Stimulated activated CD8-positive, alpha-beta memory T cell treated with anti-CD3 and anti-CD28 coated beads, Interleukin-4, amount 100 ng/mL, for 24 hours (primary cell): ENCODE results near the gene PEX3.
A peak's percentile ranks its signal among the peaks of the same experiment; 100 is the strongest.
"Not testable (repeated sequence)": the region's sequence is repeated elsewhere in the genome, so short reads cannot be mapped to it uniquely, and the experiment has no call there.

Experiments used
- DNase-seq: peaks from one replicate; pipeline ENCODE4 v3.0.0-alpha.2; 2020; ENCODE audit warnings: low read depth

The PEX3 gene

GRCh38 chr6:143506620-143507019 lies 56.0 kb downstream of the PEX3 start:
- DNase-seq, result no peak

- no peak for DNase-seq
Measured at GRCh38 chr6:143507358-143508145, 56.9 kb downstream of the PEX3 start.

DNA sequence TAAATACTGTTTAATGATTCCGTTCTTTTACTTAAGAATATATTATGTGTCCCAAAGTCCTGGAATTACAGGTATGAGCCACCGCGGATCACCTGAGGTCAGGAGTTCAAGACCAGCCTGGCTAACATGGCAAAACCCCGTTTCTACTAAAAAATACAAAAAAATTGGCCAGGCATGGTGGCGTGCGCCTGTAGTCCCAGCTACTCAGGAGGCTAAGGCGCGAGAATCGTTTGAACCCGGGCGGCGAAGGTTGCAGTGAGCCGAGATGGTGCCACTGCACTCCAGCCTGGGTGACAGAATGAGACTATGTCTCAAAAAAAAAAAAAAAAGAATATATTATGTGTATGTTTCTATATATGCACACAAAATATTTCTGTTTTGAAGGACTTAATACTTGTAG lies 59.7 kb downstream of the PEX3 start:
- DNase-seq, result not testable (repeated sequence)

DNA sequence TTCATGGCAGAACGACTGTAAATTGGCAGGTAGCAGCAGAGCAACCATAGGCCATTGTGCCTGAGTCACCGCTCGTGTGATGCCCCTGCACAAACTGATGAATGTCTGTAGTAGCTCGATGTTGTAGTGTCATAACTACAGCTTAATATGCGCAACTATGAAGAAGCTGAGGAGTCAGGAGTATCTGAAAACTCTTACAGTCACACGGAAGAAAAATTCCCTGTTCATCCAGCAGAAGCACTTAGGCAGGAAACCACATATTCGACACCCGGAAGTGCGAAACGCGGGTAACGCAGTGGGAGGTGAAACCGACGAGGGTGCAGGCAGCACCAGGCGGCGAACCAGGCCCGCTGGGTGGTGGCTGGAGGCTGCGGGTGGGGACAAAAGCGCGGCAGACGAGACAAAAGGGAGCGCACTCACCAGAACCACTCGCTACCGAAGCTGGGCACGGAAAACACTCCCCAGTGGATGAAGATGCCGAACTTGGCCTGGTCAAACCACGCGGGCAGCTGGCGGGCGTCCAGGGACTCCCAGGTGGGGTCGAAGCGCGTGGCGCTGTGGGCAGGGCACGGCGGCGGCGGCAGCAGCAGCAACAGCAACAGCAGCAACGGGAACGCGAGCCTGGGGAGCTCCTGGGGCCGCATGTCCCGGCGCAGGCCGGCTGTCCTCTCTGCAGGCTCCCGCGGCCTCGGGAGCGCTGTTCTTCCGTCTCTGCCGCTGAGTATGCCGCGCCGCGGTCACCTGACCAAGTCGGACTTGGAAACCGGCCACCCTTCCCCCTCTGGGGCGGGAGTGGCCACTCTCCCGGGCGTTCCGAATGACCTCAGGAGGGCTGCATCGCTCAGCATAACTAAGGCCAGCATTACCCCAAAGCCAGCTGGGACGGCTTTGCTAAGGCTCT lies 60.6 kb downstream of the PEX3 start, which contains the start of gene FUCA2:
TSS of gene FUCA2 (minus strand) at position 730 of the 901 bp plus-strand sequence. CDS start at position 644, 86 bp downstream.
- peak; percentile 50 for DNase-seq

DNA sequence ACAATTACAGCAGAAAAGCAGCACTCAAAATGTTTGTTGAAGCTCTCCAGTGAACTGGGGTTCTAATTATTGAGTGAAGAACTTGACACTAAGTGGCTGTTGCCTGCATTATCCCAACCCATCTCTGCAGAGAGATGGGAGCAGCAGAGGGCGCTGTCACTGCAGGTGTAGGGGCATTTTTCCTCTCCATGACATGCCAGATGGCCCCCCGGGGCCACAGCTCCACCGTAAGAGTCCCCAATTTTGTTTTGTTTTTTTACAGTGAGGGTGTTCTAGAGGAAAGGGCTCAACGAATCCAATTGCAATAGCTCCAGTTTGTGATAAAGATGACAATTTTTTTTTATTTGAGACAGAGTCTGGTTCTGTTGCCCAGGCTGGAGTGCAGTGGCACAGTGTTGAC lies 62.8 kb downstream of the PEX3 start:
- no peak for DNase-seq

DNA sequence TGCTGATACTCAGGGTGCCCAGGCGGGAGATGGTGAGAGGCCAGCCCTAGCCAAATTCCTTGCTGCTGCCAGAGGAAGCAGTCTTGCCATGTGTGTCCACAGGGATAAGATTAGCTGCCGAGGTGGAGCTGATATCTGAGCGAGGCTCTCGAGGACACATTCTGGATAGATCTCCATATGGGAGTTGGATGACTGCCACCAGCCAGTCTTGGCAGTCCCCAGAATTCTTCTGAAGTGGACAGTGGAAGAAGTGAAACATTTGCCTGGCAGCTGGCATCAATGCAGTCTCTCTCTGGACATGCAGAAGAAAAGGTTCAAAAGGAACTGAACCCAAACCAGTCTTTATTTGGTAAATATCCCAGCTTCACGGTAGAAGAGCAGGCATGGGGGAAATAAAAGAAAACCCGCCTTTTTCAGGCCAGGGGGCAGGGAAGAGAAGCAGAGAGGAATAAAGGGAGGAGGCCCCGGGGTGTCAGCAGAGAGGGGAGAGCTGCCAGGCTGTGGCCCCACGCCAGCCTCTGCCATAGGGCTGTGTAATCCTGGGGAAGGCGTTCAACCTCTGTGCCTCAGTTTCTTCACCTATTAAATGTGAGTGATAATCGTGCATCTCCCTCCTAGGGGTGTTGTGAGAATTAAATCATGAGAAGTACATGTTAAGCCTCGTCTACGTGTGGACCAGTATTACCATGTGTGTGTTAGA lies 64.6 kb downstream of the PEX3 start:
- no peak for DNase-seq

DNA sequence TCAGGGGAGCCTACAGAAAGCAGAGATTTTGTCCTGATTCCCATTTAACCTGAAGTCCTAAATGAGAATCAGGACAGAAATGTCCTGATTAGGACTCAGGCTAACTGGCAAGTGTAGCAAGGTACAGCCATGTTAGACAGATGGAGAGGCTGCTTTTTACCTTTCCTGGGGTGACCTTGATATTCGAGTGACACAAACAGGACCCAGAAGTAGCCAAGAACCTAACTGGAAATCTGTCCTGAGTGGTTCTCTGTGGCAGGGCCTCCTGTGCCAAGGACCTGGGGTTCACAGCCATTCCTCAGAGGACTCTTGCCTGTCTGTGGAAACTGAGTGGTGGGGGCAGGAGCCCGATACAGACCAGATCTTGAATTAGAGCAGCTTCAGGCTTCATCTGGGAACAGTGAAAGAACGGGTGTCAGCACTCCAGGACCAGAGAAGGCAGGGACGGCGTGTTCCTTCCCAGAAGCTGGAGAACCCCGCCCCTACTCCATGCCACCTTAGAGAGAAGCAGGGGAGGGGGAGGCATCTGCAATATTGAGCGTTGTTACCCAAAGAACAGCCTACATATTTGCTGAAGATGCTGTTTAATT lies 65.3 kb downstream of the PEX3 start:
- no peak for DNase-seq

- DNase-seq, result no peak
Measured at GRCh38 chr6:143516690-143517446, 66.3 kb downstream of the PEX3 start.

DNA sequence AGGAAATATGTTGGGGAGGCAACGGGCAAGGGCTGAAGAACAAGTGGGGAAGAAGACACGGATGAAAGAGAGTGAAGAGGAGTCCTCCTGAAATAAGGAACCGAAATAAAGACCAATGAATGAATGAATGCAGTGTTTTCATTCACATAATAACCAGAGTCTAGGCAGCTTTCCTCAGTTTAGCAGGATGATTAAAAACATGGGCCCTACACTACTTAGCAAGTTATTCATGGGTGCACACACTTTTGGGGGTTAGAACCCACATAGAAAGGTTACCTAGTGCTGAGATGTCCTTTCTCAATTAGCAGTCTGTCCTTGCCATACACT lies 66.8 kb downstream of the PEX3 start:
- no peak for DNase-seq

GRCh38 chr6:143522039-143522600 lies 71.5 kb downstream of the PEX3 start:
- no peak for DNase-seq

GRCh38 chr6:143525356-143525755 lies 74.8 kb downstream of the PEX3 start:
- DNase-seq, result no peak

DNA sequence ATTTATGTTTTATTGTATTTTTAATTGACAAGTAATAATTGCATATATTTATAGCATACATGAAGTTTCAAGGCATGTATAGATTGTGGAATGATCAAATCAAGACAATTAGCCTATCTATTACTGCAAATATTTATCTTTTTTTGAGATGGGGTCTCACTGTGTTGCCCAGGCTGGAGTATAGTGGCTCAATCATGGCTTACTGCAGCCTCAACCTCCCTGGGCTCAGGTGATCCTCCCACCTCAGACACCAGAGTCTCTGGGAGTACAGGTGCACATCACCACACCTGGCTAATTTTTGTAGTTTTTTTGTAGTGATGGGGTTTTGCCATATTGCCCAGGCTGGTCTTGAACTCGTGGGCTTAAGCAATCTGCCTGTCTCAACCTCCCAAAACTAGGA lies 77.1 kb downstream of the PEX3 start:
- no peak for DNase-seq

DNA sequence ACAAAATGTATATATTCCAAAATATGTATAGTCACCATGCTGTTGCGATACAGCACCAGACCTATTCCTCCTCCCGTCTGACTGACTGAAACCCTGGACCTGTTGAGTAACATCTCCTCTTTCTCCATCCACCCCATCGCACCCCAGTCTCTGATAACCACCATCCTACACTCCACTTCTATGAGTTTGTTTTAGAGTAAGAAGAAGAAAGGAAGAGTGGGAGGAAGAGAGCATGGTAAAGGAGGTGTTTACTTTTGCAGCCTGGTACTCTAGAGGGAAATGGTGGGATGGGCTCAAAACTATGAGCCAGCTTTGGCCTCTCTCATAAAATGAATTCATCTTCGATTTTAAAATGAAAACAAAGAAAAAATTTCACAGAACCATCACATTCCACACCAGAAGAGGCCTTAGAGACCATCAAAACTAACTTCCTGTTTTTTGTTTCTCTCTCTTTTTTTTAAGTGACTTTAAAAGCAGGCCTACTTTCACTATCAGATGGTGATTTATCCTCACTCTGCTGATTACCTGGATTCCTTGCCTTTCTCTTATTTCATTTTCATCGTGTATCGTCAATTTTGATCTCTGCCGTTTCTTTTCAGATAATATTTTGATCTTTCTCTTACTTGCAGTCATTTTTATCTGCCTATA lies 77.7 kb downstream of the PEX3 start:
- no peak for DNase-seq

GRCh38 chr6:143529095-143529494 lies 78.5 kb downstream of the PEX3 start:
- no peak for DNase-seq

- no peak for DNase-seq
Measured at GRCh38 chr6:143531720-143532499, 81.3 kb downstream of the PEX3 start.

DNA sequence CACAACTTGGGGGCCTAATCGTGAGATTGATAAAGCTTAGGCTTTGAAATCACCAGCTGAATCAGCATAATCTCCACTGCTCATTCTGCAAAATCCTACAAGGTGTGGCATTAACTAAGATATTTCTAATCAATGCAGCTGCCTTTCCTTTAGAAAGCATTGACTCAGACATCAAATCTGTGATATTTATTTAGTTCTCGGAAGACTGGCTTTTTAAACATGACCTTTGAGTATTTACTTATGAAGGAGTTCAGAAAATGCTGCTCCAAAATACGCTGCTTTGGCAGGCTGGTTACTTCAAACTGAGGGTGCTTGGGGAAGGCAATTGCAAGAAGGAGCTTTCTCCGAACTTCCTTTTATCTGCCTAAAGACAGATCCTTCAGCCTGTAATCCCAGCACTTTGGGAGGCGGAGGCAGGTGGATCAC lies 84.6 kb downstream of the PEX3 start:
- no peak for DNase-seq

DNA sequence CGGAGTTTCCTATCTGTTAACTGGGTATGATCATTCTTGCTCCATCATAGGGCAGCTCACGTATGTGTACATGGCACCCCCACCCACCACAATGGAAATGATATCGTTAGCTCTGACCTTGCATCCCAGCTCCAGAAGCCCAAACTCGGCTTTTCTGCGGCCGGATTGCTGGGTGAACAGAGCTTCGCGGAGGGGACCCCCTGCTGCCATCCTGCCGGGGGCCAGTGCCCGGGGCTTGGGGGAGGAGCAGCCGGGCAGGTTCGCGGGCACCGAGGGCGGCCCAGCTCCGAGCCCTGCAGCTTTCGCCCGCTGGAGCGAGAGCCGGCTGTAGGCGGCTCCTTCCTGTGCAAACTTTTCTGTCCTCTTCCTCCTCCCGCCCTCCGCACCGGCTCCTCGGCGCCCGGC lies 85.9 kb downstream of the PEX3 start:
- peak; percentile 34 for DNase-seq

DNA sequence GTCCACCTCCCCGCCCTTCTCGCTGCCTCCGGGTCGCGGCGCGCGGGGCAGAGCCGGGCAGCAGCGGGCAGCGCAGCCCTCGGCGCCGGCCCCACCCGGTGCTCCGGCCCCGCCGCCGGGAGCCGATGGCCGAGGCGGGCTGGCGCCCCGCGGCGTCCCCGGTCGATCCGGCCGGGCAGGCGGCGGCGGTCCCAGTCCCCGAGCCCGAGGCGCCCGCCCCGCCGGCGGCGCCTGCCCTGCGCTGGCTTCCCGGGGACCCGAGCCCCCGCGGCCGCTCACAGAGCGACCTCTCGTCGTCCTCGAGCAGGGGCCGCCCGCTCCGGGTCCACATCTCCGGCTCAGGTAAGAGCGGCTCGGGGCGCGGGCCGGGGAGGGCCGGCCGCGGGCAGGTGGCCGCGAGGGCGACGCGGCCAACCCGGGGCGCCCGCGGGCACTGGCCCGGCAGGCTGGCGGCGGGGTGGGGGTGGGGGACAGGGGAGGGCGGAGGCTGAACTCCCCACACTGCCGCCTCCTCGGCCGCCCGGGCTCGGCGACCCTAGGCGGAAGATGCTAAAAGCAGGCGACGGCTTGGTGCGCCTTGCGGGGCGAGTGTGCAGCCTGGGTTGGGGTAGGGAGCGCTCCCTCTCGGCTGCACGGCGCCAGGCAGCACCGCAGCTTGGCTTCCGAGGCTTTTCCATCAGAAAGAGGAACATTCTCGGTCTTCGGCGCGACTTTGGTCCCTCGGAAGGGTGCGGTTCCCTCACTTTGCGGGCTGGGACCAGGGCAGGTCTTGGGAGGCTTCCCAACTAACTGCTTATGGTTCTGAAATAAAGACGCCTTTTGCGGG lies 86.5 kb downstream of the PEX3 start:
- peak; percentile 36 for DNase-seq

- DNase-seq, result no peak
Measured at GRCh38 chr6:143538374-143538773, 87.8 kb downstream of the PEX3 start.
